Mucosa of stomach (tissue), 1 donor: Measurements from ENCODE around the gene CCZ1.
"Not testable (repeated sequence)": the region's sequence is repeated elsewhere in the genome, so short reads cannot be mapped to it uniquely, and the experiment has no call there.

ENCODE experiments used
- H3K27me3 ChIP-seq: one replicate; pipeline ENCODE4 v1.7.0; 2013; ENCODE audit warnings: mild to moderate bottlenecking, low read length; ENCODE audit not compliant: control insufficient read depth, insufficient read depth
- H3K36me3 ChIP-seq: one replicate; pipeline ENCODE4 v1.7.0; 2013; ENCODE audit warnings: low read length; ENCODE audit not compliant: control insufficient read depth, insufficient read depth
- H3K4me1 ChIP-seq: one replicate; pipeline ENCODE4 v1.7.0; 2013; ENCODE audit warnings: mild to moderate bottlenecking, low read length; ENCODE audit not compliant: control insufficient read depth, insufficient read depth
- H3K4me3 ChIP-seq: one replicate; pipeline ENCODE4 v1.7.0; 2013; ENCODE audit warnings: low read length
- H3K9ac ChIP-seq: one replicate; pipeline ENCODE4 v1.7.0; 2013; ENCODE audit warnings: mild to moderate bottlenecking, low read length, moderate library complexity
- H3K9me3 ChIP-seq: one replicate; pipeline ENCODE4 v1.7.0; 2013; ENCODE audit warnings: mild to moderate bottlenecking, low read length, moderate library complexity; ENCODE audit not compliant: control insufficient read depth
- donor health status: Pancreatic carcinoma.

CCZ1 gene

GRCh38 chr7:5924630-5925029 lies 26.1 kb downstream of the CCZ1 start:
- H3K27me3 ChIP-seq, H3K36me3 ChIP-seq, H3K4me1 ChIP-seq, H3K4me3 ChIP-seq, H3K9me3 ChIP-seq, H3K9ac ChIP-seq: not testable (repeated sequence)

DNA sequence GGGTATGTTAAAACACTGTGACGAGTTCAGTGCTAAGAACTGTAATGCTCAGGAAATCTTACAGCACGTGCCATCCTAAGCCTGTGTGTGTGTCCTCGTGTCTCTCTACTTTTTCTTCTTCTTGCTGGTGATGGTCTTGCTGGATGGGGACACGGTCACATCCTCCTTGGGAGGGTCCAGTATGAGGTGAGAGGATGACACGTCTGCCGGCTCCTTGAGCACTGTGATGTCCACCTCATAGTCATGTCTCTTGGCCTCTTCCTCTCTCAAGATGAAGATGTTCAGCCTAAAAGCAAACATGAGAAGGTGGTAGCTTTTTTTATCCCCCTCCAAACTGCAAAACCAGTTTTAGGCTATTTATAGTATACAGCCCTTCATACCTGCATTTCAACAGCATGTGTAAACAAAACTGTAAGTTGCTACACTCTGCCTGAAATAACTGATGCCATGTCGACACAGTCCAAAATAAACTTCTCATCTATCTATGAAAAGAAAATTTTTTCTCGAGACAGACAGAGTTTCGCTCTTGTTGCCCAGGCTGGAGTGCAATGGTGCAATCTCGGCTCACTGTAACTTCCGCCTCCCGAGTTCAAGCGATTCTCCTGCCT lies 27.8 kb downstream of the CCZ1 start:
- not testable (repeated sequence) for H3K36me3 ChIP-seq, H3K9ac ChIP-seq, H3K4me1 ChIP-seq, H3K9me3 ChIP-seq, H3K4me3 ChIP-seq, H3K27me3 ChIP-seq

- not testable (repeated sequence) for H3K4me3 ChIP-seq, H3K36me3 ChIP-seq, H3K9ac ChIP-seq, H3K4me1 ChIP-seq, H3K9me3 ChIP-seq, H3K27me3 ChIP-seq
These were observed 31.8 kb downstream of the CCZ1 start for GRCh38 chr7:5930290-5930689.

DNA sequence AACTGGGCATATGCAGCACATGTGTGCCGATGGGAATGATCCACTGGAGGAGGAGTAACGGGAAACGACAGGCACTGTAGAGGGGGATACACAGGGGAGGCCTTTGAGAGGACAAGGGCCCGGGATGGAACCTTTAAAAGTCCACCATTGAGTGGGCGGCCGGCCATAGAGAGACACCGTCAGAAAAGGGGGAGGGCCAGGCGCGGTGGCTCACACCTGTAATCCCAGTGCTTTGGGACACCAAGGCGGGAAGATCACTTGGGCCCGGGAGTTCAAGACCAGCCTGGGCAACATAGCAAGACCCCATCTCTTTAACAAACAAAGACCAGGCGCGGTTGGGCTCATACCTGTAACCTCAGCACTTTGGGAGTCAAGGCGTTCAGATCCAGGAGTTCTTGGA lies 32.7 kb downstream of the CCZ1 start:
- H3K4me3 ChIP-seq, H3K9ac ChIP-seq, H3K27me3 ChIP-seq, H3K9me3 ChIP-seq, H3K36me3 ChIP-seq, H3K4me1 ChIP-seq: not testable (repeated sequence)

- H3K4me1 ChIP-seq, H3K36me3 ChIP-seq, H3K9ac ChIP-seq, H3K4me3 ChIP-seq, H3K27me3 ChIP-seq, H3K9me3 ChIP-seq: not testable (repeated sequence)
These were observed 33.5 kb downstream of the CCZ1 start for GRCh38 chr7:5931905-5932644.

GRCh38 chr7:5934945-5935450 lies 36.5 kb downstream of the CCZ1 start:
- not testable (repeated sequence) for H3K36me3 ChIP-seq, H3K4me3 ChIP-seq, H3K9ac ChIP-seq, H3K4me1 ChIP-seq, H3K9me3 ChIP-seq, H3K27me3 ChIP-seq

GRCh38 chr7:5963205-5963604 lies 64.7 kb downstream of the CCZ1 start:
- H3K36me3 ChIP-seq, H3K9ac ChIP-seq, H3K27me3 ChIP-seq, H3K9me3 ChIP-seq, H3K4me3 ChIP-seq, H3K4me1 ChIP-seq: not testable (repeated sequence)

- not testable (repeated sequence) for H3K27me3 ChIP-seq, H3K9me3 ChIP-seq, H3K9ac ChIP-seq, H3K4me1 ChIP-seq, H3K4me3 ChIP-seq, H3K36me3 ChIP-seq
These were observed 65.3 kb downstream of the CCZ1 start for GRCh38 chr7:5963810-5964209.

GRCh38 chr7:5970347-5970911 lies 71.9 kb downstream of the CCZ1 start, which contains the start of gene RSPH10B:
Gene RSPH10B, minus strand, starts transcription at chr7:5970689. Its CDS starts 3,573 bp downstream, at chr7:5967116.
- H3K27me3 ChIP-seq, H3K36me3 ChIP-seq, H3K9me3 ChIP-seq, H3K9ac ChIP-seq, H3K4me1 ChIP-seq, H3K4me3 ChIP-seq: not testable (repeated sequence)

- H3K9me3 ChIP-seq, H3K36me3 ChIP-seq, H3K4me1 ChIP-seq, H3K27me3 ChIP-seq, H3K9ac ChIP-seq, H3K4me3 ChIP-seq: not testable (repeated sequence)
These were observed 75.0 kb downstream of the CCZ1 start for GRCh38 chr7:5973580-5973979.
